Activated CD4-positive, alpha-beta T cell treated with anti-CD3 and anti-CD28 coated beads for 48 hours (primary cell): ENCODE data around the gene PCYT2.
"Not testable (repeated sequence)": the region's sequence is repeated elsewhere in the genome, so short reads cannot be mapped to it uniquely, and the experiment has no call there.

Experiments used
- DNase-seq: peaks from one replicate; pipeline ENCODE4 v3.0.0-alpha.2; 2020

Gene PCYT2

DNA sequence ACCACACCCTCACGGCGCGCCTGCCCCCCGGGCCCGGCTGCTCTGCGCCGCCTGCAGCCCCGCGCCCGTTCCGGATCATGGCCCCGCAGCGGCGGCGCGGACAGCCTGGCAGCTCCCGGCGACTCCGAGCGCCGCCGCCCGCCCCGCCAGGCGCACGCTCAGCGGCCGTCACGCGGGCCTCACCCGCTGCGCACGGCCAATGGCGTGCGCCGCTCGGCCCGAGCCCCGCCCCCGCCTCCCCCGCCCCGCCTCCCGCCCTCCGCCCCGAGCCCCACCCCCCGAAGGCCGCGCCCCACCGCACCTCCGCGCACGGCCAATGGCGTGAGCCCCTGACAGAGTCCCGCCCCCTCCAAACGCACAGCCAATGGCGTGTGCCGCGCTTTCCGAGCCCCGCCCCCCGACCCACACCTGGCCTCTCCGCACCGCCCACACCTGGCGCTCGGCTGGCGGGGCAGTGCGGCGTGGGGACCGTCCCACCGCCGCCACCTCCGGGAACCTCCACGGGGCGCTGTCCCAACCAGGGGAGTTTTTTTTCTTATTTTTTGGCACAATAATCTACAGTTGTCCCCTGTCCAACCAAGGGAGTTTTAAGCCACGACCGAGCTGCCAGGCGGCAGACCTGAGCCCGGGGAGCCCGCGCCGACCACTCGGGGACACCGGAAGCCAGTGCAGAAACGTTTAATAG lies at the start of gene PCYT2:
PCYT2 (minus strand) TSS at position 123 of the 685 bp plus-strand sequence; CDS start at position 79, 44 bp downstream.
- DNase-seq, result peak; percentile 96

DNA sequence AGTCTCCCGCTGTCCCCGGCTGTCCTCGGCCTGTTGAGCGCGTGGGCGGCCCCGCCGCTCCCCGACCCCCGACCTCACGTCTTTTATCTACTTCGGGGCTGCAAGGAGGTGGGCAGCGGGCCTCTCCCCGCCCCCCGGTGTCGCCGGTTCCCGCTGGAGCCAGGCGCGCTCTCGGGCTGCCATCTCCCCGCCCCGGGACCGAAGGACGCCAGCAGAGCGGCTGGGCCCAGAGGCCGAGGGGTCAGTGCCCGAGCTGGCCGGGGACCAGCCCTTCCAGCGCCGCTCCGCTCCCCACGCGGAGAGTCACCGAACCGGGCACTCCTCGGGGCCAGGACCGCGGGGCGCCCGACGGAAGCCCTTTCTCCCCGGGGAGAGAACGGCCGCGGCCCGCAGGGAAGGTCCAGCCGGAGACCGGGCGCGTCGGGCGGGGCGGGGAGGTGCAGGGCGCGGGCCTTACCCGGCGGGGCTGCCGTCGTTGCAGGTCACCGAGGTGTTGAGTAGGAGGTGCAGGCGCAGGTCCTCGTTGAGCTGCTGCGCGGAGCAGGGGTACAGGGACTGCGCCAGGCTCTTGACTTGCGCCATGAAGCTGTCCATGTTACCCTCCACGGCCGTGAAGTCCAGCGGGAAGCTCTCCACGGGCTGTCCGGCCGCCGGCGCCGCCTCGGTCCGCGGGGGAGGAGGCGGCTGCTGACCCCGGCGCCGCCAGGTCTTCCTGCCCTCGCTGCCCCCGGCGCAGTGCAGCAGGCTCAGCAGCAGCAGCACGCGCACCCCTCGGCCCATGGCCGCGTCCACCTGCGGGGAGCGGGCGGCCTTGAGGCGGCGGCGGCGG lies 49.1 kb upstream of the PCYT2 start:
- no peak for DNase-seq

DNA sequence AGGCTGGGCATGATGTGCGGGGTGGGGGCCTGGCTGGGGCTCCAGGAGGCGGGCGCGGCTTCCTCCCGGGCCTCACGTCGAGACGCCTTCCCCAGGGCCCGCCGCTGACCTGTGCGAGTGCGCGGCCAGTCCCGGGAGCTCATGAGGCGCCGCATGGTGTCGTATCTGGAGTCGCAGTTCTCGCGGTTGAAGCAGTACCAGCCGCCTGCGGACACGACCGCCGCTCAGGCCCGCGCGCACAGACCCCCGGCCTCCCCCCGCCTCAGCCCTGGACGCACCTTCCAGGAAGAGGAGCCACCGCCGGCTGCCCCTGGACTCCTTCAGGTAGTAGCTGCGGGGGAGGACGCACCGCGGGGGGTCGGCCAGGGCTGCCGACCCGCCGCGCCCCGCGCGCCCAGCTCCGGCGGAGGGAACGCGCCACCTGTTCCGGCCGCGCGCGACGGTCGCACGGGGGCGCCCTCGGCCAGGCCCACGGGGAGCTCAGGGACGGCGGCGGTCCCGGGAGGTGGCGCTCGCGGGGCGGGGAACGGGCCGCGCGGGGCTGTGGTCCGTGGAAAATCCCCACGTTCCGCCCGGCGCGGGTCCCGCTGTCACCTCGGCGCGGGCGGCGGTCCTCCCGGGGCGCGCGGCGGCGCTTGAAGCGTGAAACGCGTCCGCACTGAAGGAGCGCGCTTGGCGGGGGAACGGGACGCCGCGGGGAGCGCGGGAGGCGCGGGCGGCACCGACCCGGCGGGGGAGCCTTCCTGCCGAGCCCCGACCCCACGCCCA lies 48.3 kb upstream of the PCYT2 start:
- peak; percentile 77 for DNase-seq

DNA sequence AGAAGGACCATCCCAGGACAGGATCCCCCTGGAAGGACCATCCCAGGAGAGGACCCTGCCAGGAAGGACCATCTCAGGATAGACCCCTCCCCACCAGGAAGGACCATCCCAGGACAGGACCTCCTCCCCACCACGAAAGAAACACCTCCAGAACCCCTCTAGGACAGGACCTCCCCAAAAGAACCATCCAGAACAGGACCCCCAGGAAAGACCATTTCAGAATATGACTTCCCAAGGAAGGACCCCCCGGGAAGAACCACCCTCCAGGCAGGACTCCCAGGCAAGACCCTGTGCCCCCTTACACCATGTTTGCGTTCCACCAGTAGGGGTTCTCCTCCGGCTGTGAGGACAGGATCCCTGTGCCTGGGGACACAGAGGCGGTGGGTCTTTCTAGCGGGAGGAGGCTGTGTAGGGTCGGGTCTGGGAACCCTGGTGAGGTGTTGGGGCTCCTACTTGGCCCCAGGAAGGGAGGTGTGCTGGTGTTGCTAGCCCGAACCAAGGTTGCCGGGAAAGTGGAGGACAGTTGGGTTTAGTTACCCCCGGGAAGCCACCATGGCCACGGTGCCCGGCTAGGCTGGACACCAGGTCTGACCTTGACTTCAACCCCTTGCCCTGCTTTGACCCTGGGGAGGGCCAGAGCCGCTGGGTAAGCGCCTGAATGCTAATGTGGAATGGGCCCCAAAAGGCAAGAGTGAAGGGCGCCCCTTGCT lies 47.6 kb upstream of the PCYT2 start:
- no peak for DNase-seq

DNA sequence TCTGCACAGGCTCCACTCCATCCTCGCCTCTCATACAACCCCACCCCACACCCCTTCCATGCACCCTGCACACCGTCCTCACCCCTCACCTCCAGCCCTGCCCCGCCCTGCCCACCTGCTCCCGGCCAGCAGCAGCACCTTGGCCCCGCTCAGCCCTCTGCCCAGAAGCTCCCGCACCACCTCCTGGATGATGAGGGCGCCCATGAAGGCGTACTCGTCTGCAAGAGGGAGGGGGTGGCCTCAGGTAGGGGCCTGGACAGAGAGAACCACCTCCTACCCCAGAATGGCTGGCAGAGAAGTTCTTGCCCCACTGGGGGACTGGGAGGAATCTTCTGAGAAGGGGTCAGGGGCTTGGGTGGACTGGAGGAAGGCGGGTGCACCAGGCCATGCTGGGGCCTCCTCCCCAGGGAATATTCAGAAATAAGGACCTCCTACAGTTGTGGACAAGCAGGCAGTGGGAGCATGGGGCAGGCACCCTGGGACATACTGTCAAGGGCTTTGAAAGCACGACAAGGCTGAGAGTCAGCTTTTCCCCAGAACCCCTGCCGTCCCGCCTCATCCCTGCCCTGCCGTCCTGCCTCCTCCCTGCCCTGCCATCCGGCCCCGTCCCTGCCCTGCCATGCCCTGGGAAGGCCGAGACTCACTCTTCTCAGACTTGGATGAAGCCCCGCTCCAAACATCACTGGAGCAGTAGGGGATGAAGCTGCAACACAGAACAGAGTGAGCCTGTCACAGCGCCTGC lies 46.7 kb upstream of the PCYT2 start:
- no peak for DNase-seq

DNA sequence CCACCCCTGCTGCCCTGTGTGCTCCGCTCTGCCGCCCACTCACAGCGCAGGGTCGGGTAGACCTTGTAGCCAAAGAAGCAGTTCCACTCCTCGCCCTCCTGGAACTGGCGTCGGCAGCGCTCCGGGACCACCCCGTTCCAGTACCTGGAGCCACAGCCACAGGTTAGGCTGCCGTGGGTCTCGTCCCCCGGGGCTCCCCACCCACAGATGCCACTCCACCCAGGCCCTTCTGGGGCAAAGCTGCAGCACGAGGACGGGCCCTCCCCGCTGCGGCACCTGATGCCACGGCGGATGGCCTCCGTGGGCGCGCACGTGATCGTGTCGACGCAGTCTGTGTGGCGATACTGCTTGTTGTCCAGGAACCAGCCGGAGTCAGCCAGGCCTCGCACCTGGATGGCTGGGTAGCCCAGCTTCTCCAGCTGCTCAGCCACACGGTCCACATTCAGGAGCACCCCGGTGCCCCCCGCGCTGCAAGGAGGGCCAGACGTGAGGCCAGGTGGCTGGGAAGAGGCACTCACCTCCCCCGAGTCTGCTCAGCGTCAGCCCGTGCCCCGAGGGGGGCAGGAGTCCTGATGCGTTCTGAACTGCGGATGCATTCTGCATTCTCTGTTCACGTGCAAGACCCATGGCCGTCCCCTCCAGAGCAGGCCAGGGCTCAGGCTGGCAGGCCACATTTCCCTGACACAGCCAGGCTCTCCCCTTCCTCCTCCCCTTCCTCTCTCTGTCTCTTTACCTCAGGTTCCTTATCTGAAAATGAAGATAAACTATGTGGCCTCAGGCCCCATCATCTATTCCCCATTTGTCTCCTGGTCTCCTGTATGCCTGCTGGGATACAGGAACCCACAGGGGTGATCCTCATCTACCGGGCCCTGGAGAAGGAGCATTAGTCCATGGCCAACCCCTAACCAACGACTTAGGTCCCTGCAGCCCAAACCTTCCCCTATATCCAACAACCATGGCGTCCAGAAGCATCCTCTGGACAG lies 45.7 kb upstream of the PCYT2 start:
- DNase-seq, result no peak

DNA sequence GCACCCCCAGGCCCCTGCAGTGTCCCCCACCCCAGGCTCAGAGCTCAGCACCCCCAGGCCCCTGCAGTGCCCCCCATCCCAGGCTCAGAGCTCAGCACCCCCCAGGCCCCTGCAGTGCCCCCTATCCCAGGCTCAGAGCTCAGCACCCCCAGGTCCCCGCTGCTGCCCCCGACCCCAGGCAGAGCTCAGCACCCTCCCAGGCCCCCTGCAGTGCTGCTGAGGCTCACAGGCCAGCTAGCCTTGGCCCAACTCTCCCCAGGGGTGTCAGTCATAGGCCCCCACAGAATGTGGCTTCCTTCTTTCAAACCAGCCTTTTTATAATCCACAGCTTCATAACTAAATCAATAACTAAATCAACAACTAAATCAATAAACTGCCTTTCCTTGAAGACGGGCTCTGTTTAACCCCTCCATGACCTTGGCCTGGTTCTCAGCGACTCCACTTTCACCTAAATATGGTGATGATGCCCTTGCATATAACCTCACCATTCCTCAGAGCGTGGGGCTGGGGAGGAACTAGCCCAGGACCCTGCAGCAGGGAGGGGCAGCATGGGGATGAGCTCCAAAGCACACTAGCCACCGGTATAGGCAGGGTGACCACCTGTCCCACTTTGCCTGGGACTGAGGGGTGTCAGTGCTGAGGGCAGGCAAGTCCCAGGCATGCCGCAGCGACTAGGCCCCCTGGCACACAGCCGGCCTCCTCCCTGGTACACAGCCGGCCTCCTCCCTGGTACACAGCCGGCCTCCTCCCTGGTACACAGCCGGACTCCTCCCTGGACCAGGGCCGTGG lies 44.8 kb upstream of the PCYT2 start:
- no peak for DNase-seq

DNA sequence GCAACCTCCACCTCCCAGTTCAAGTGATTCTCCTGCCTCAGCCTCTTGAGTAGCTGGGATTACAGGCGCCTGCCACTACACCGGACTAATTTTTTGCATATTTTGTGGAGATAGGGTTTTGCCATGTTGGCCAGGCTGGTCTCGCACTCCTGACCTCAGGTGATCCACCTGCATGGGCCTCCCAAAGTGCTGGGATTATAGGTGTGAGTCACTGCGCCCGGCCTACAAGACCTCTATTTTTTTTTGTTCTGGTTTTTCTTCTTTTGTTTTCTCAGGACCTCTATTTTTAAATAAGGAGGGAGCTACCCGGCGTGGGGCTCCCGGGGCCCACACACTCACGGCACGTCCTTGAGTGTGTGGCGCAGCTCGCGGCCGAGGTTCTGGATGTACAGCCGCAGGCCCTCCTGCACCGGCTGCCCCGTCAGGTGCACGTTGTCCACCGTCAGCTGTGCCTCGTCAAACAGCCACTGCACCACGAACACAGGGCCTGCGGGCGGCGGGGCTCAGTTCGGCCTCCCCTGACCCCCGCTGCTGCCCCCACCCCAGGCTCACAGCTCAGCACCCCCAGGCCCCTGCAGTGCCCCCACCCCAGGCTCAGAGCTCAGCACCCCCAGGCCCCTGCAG lies 44.0 kb upstream of the PCYT2 start:
- DNase-seq, result no peak

DNA sequence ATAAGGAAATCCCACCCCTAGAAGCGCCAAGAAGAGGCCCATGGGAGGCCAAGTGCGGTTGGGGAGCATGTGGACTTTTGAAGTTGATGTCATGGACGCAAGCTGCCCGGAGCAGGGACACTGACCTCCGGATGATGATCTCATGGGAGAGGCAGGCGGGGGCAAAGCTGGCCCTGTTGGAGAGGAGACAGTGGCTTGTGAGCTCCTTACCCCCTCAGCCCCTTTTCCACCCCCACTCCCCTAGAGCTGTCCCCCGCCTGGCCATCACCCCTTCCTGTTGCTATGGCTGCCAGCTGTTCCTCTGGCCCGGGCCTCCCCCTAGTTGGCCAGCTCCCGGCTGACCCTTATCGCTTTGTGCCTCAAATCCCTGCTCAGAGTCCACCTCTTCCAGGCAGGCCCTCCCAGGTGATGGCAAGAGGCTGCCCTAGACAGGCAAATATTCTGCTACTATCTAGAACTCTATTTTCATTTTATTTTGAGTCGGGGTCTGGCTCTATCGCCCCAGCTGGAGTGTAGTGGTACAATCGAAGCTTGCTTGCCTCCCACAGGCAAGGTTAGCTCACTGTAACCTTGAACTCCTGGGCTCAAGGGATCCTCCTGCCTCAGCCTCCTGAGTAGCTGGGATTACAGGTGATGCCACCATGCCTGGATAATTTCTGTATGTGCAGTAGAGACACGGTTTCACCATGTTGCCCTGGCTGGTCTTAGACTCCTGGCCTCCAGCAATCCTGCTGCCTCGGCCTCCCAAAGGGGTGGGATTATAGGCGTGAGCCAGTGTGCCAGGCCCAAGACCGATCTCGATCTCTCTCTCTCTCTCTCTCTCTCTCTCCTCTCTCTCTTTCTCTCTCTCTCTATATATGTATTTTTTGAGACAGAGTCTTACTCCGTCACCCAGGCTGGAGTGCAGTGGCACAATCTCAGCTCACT lies 43.2 kb upstream of the PCYT2 start:
- DNase-seq, result no peak

DNA sequence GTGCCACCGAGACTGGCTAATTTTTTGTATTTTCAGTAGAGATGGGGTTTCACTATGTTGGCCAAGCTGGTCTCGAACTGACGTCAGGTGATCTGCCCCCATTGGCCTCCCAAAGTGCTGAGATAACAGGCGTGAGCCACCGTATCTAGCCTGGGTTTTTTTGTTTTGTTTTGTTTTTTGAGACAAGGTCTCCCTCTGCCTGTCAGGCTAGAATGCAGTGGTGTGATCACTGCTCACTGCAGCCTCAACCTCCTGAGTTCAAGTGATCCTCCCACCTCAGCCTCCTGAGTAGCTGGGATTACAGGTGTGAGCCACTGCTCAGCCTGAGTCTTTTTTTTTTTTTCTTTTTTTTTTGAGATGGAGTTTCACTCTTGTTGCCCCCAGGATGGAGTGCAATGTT lies 42.2 kb upstream of the PCYT2 start:
- not testable (repeated sequence) for DNase-seq

DNA sequence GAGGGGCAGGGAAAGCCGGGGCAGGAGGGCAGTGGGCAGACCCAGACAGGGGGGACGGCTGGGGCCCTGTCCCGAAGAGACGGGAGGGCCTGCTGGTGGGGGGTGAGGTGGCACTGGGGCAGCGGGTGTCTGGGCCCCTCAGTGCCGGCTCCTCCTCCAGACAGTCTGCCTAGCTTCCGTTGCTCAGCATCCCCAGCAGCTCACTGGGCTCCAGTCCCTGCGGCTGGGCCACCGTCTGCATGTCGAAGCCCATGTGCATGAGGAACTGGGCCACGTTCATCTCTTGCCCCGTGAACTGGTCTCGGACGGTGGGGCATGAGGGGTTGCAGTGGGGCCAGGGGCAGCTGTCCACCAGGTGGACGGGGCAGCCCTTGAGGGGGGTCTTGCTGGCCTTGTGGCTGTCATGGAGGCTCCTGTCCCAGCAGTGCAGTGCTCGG lies 41.6 kb upstream of the PCYT2 start:
- DNase-seq, result no peak

DNA sequence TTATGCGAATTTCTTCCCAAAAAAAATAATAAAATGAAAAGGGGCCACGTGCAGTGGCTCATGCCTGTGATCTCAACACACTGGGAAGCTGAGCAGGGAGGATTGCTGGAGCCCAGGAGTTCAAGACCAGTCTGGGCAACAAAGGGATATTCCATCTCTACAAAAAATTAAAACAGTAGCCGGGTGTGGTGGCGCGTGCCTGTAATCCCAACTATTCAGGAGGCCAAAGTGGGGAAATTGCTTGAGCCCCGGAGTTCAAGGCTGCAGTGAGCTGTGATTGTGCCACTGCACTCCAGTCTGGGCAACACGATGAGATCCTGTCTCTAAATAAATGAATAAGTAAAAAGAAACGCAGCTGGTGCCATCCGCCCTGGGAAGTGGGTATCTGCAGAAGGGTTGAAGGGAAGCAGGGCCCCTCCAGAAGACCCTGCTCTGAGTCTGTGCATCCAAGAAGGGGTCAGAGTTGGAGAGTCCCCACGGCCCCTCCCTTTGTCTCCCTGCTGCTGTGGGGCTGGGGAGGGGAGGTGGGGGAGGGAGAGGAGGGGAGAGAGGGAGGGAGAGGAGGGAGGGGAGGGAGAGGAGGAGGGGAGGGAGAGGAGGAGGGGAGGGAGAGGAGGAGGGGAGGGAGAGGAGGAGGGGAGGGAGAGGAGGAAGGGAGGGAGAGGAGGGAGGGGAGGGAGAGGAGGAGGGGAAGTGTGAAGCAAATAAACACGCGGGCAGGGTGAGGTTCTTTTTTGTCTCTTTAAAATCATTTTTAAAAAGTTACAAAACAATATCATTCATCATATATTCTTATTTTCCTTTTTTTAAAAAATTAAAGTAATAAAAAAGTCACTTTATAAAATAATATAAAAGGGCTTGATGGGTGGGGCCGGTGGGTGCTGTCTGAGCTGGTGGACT lies 40.8 kb upstream of the PCYT2 start:
- no peak for DNase-seq

DNA sequence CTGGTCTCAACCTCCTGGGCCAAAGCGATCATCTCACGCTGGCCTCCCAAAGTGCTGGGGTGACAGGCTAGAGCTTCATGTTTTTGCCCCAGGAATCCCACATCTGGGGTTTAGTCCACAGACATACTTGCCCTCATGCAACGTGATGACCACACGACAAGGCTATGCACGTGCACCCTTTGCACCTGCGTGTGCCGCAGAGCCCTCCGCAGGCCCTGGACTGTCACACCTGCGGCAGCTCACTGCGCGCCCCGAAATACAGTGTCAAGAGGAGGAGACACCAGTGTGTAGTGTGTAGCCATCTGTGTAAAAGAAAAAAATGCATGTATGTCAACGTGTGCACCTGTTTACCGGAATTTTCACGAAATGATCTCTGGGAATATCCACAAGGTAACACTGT lies 39.3 kb upstream of the PCYT2 start:
- no peak for DNase-seq

DNA sequence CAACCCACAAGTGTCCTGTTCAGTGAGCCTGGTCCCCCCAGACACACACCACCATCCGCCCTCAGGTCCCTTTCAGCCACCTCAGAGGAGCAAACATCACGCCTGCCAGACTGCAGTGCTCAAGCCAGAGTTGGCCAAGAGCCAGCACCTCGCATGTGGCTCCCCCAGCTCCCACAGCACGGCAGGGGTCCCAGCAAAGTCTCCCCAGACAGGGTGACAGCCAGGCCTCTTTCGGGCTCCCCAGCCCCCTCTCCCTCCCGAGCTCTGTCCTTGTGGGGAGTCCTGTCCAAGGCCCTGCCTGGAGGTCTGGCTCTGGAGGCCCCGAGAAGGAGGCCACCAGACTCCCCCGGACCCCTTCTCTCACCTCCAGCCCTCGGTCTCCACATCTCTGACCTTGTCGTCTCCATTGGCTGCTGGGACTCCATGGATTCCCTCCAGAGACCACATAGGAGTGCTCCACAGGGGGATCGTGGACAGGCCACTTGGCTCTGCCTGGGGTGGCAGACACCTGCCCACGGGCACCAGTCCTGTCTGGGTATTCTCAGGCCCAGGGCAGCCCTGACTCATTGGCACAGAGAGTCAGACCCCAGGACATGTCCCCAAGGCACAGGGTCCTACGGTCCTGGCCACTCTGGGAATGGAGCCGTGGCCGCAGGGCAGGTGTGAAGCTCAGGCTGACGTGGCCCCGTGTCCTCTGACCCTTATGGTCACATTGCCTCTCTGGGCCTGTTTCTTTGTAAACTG lies 37.6 kb upstream of the PCYT2 start:
- DNase-seq, result no peak

DNA sequence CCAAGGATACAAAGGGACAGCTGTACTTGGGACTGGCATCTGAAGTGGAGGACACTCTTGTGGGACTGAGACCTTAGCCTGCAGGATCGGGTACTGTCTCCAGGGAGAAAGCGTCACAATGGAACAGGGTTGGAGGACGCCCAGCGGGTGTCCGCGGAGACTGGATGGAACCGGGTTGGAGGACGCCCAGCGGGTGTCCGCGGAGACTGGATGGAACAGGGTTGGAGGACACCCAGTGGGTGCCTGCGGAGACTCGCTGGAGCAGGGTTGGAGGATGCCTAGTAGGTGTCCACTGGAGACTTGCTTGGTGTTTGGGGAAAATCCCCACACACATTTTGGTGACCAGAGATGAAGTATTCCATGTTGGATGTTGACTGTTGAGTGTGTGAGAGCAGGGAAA lies 36.0 kb upstream of the PCYT2 start, which contains the start of gene MYADML2:
MYADML2 (minus strand) TSS at position 45 of the 400 bp plus-strand sequence. CDS start 5,492 bp downstream, outside the sequence.
- DNase-seq, result no peak

DNA sequence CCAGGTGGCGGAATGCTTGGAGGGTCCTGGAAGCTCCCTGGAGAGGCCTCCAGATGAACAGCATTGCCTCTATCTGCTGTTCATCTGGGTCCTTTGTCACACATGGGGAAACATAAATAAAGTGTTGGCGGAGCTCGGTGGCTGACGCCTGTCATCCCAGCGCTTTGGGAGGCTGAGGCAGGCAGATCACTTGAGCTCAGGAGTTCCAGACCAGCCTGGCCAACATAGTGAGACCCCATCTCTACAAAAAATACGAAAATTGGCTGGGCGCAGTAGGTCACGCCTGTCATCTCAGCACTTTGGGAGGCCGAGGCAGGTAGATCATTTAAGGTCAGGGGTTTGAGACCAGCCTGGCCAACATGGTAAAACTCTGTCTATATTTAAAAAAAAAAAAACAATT lies 33.7 kb upstream of the PCYT2 start:
- no peak for DNase-seq
